Right atrium auricular region (tissue), 2 donors: ENCODE measurements around the gene ARID3C. TPM values are rescaled to one million over a fixed set of nuclear protein-coding genes. Genes with fewer than 3 reads are reported as not detected.
A peak's percentile ranks its signal among the peaks of the same experiment; 100 is the strongest.

Source experiments
- DNase-seq: peaks from one replicate; pipeline ENCODE4 v3.0.0-alpha.2; 2019; ENCODE audit warnings: low spot score
- H3K27ac ChIP-seq, 2 donors: fragments of 200-600 bp; sonication (generic); 1 replicate in 1 of 2; 2 replicates in 1 of 2; pipeline ENCODE4 v1.5.1; 2016 to 2019
- H3K27me3 ChIP-seq, 2 donors: fragments of 200-600 bp; sonication (generic); one replicate each; pipeline versions ENCODE4 v1.5.1 to v1.6.0; 2017 to 2019
- H3K36me3 ChIP-seq: fragments of 200-600 bp; sonication (generic); one replicate; pipeline ENCODE4 v1.5.1; 2016
- H3K4me1 ChIP-seq, 2 donors: fragments of 200-600 bp; sonication (generic); one replicate each; pipeline versions ENCODE4 v1.5.1 to v1.6.0; 2017 to 2019
- H3K4me3 ChIP-seq, 2 donors: fragments of 200-600 bp; sonication (generic); 1 replicate in 1 of 2; 2 replicates in 1 of 2; pipeline ENCODE4 v1.5.1; 2017 to 2019; ENCODE audit warnings: mild to moderate bottlenecking in 1 of 2, moderate library complexity in 1 of 2
- H3K9me3 ChIP-seq, 2 donors: fragments of 200-600 bp; sonication (generic); one replicate each; pipeline ENCODE4 v1.5.1; 2019
- total RNA-seq, 2 donors: library from RNA; depleted of rRNA; stranded (reverse); fragments of >200 nt; gene quantifications; one replicate each; pipeline ENCODE4 v1.1.0, GENCODE V29; 2016
- TF ChIP-seq, protein P1 (sequence below), 2 donors: fragments of 200-600 bp; sonication (generic); IDR thresholded peaks; one replicate each; pipeline ENCODE4 v1.5.1; 2019; ENCODE audit warnings: antibody characterized with exemption in 2 of 2

Gene ARID3C
- total RNA-seq, 2 donors from 2014 or later: not detected

DNA sequence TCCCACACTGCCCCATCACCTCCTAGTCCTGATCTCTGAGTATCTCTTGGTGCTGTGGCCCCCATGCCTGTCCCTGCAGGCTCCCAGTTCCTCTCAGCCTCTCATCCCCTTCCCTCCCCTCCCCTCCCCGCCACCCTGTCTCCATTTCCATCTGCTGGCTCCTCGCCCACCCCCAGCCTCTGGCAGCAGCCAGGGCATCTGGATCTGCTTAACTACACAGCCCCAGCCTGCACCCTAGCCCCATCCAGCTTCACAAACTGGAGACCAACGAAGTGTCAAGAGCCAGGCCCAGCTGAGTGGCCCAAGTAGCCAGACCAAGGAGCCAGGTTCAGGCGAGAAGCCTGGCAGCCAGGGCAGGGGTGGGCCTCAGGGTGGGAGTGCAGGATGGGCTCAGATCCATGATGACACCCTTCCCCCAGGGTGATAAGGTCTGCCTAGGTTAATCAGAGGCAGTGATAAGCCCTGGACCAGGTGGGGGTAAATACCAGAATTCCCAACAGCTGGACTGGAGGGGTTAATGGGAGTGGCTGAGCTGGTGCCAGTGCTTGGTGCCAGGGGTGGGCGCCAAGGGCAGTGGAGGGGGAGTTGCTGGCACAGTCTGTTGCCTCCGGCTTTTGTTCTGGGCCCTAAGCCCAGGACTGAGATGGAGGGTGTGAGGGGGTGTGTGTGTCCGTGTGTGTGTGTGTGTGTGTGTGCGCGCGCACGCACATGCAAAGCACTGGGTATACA is 25.6 kb upstream of the ARID3C start:
- H3K9me3 ChIP-seq: no peaks in the 10 kb centered on the region
- TF ChIP-seq, protein P1, sequence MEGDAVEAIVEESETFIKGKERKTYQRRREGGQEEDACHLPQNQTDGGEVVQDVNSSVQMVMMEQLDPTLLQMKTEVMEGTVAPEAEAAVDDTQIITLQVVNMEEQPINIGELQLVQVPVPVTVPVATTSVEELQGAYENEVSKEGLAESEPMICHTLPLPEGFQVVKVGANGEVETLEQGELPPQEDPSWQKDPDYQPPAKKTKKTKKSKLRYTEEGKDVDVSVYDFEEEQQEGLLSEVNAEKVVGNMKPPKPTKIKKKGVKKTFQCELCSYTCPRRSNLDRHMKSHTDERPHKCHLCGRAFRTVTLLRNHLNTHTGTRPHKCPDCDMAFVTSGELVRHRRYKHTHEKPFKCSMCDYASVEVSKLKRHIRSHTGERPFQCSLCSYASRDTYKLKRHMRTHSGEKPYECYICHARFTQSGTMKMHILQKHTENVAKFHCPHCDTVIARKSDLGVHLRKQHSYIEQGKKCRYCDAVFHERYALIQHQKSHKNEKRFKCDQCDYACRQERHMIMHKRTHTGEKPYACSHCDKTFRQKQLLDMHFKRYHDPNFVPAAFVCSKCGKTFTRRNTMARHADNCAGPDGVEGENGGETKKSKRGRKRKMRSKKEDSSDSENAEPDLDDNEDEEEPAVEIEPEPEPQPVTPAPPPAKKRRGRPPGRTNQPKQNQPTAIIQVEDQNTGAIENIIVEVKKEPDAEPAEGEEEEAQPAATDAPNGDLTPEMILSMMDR (IDR thresholded peaks at IDR 0.05): no peak
- no peak overlapping the region for H3K4me3 ChIP-seq
- peak overlapping the region; percentile 85 to 93 for H3K27ac ChIP-seq
- H3K36me3 ChIP-seq: peaks cover 7% of the 10 kb centered on the region
- DNase-seq: peak; percentile 74
- no peaks in the 10 kb centered on the region for H3K27me3 ChIP-seq
- peaks cover 0 to 59% of the 10 kb centered on the region in 2 donors for H3K4me1 ChIP-seq

DNA sequence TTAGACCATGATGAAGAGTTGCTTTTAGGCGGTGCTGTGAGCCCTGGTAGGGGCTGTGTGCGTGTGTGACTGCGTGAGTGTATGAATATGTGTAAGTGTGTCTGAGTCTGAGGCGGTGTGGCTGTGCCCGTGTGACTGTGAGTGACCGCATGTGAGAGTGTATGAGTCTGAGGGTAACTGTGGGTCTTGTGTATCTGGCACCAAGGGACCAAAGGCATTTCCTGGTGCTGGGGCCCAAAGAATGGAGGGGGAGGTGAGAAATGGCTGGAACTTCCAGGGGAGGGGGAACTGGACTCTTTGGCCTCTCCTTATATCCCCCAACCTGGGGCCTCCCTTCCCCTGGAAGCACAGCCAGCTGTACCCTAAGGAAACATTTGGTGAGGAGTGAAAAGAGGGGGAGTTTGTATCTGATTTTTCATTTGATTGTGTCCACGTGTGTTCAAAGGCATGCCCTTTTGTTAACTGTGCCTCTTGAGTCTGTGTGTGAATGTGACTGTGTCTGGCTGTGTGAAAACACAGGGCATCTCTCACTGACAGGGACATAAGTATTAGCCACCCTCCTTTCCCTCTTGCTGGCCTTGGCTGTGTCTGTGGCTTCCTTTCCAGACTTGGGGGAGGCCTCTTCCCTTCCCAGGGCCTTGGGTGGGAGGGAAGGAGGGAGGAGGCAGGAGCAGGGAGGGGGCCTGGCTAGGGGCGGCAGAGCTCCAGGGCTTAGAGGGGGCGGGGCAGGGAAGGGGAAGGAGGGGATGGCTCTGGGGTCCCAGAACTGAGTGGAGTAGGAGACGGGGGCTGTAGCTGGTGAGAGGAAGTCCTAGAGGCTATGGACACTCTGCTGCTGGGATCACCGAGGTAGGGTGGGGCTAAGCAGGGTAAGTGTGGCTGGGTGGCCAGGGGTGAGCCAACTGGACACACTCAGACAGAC is 24.5 kb upstream of the ARID3C start:
- Histone ChIP-seq H3K36me3 (peaks cover 18% of the 10 kb centered on the region), H3K27me3 (no peaks in the 10 kb centered on the region), H3K27ac (peak overlapping the region; percentile 85 to 93), H3K4me1 (peaks cover 0 to 68% of the 10 kb centered on the region in 2 donors), H3K4me3 (peak overlapping the region; percentile 29 to 52), H3K9me3 (no peaks in the 10 kb centered on the region)
- DNase-seq: no peak
- TF ChIP-seq, protein P1 (IDR thresholded peaks at IDR 0.05): no peak

DNA sequence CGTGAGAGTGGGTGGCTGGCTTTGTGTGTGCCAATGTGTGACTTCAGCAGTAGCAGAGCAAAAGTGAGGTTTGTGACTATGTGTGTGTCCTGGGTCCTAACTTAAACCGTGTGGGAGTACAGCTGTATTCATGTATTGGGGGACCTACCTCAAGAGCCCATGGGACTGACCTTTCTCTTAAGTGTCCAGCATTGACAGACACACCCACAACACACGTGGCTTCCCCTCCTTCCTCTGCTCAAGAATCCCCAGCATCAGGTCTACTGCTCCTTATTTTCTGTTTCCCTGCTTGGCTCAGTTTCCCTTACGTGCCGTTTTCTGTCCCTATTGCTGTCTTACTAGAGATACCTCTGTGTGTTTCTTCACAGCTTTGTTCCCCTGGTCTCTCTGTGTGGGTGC is 23.7 kb upstream of the ARID3C start:
- no peaks in the 10 kb centered on the region for H3K27me3 ChIP-seq
- H3K36me3 ChIP-seq: peaks cover 20% of the 10 kb centered on the region
- no peaks in the 10 kb centered on the region for H3K9me3 ChIP-seq
- TF ChIP-seq, protein P1 (IDR thresholded peaks at IDR 0.05): no peak
- H3K27ac ChIP-seq: peak overlapping the region; percentile 85 to 93
- H3K4me1 ChIP-seq: peaks cover 0 to 76% of the 10 kb centered on the region in 2 donors
- no peak for DNase-seq
- peak overlapping the region; percentile 29 to 52 for H3K4me3 ChIP-seq

DNA sequence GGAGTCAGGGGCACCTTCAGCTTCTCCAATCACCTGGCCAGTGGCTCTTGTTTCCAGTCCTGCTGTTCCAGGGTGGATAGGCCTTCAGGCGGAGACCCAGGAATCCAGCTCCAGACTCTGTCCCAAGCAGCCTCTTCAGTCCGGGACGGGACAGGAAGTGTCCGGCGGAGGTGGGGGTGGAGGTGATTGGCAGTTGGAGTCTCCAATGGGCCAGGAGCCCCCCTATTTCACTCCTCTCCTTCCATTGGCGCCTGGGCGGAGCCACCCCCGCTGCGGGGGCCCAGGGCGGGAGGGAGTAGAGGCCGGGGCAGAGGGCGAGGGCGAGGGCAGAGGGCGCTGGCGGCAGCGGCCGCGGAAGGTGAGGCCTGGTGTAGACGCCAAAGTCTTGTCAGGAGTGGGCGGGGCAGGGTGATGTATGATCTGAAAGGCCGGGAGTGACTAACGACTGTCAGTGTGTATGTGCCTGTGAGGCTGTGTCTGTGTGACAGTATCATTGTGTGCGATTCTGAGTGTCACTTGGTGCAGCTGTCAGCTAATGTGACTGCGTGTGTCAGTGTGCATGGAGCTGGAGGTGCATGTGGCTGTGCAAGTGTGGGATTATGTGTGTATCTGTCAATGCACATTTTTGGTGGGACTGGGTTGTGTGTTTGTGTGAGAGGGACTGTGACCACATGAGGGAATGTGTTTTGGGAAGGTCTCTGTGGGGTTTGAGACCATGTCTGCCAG is 23.2 kb upstream of the ARID3C start, which contains the start of gene IL11RA:
Gene IL11RA (plus strand): TSS at position 310 of the 726 bp plus-strand sequence. CDS start 3,033 bp downstream, outside the sequence.
- Histone ChIP-seq H3K36me3 (peaks cover 20% of the 10 kb centered on the region), H3K4me3 (peak within 1 kb of the TSS; percentile 29 to 52), H3K27me3 (no peaks in the 10 kb centered on the region), H3K4me1 (peaks cover 0 to 82% of the 10 kb centered on the region in 2 donors), H3K9me3 (no peaks in the 10 kb centered on the region), H3K27ac (peak within 1 kb of the TSS; percentile 85 to 93)
- TF ChIP-seq, protein P1 (IDR thresholded peaks at IDR 0.05): no peak
- peak; percentile 95 for DNase-seq

DNA sequence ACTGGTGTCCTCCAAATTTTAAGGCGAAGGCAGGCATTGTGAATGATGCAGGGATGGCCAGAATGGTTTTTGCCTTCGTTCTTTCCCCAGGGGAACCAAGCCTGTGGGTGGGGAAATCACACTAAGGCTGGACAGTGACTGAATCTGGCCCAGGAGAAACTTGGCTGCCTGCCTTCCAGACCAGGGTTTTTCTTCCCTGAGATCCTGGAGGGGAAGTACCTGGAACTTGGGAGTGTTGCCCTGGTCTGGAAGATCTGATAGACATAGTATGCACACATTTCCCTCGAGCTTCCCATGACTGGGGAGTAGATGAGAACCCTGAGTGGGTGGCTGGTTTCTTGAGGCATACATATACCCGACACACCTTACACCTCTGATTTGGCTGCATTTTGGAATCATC is 22.5 kb upstream of the ARID3C start:
- peaks cover 20% of the 10 kb centered on the region for H3K36me3 ChIP-seq
- H3K27ac ChIP-seq: peak overlapping the region; percentile 85 to 93
- H3K4me3 ChIP-seq: peak overlapping the region; percentile 29 to 52
- no peaks in the 10 kb centered on the region for H3K27me3 ChIP-seq
- DNase-seq: no peak
- TF ChIP-seq, protein P1 (IDR thresholded peaks at IDR 0.05): no peak
- H3K9me3 ChIP-seq: no peaks in the 10 kb centered on the region
- H3K4me1 ChIP-seq: peaks cover 0 to 78% of the 10 kb centered on the region in 2 donors
